OCI-M1 (cell line): ENCODE results near the gene FAT2.
"Not testable (repeated sequence)": the region's sequence is repeated elsewhere in the genome, so short reads cannot be mapped to it uniquely, and the experiment has no call there.

Experiments
- DNase-seq: peaks from one replicate; lab custom pipeline; 2025; lab: John Stamatoyannopoulos, UW

Gene FAT2

DNA sequence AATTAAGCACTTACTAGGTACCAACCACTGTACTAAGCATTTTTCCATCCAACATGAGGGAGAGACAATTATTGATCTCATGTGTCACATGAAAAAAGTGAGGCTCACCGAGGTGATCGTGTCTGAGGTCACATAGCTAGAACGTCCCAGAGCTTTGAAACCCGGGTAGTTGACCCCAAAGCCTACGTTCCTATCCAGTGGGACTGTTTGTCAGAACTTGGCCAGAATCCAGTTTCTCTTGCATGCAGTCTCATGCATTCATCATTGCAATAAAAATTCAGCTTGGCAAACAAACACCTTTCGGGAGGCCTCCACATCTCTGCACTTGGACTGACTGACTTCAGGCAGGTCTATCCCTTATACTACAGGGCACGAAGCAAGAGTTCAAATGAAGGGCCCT, 23.4 kb upstream of the FAT2 start:
- DNase-seq: no peak

DNA sequence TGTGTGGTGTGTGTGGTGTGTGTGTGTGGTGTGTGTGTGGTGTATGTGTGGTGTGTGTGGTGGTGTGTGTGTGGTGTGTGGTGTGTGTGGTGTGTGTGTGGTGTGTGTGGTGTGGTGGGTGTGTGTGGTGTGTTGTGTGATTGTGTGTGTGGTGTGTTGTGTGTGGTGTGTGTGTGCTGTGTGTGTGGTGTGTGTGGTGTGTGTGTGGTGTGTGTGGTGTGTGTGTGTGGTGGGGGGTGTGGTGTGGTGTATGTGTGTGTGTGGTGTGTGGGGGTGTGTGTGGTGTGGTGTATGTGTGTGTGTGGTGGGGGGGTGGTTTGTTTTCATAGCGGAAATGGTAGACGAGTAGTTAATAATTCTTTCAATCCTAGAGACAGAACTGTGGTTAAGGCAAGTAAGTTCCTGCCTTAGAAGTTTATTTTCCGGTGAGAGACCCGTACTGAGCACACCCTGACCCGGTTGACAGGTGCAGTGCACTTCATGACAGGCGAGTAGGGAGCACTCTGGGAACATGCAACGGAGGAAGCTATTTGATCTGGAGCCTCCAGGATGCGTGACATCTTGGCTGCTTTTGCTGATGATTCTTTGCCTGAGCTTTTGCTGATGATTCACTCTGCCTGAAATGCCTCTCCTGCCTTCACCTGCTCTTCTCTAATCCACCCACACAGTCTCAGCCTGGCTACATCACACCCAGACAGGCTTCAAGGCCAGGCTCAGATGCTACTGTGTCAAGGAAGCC, 21.7 kb upstream of the FAT2 start:
- no peak for DNase-seq

DNA sequence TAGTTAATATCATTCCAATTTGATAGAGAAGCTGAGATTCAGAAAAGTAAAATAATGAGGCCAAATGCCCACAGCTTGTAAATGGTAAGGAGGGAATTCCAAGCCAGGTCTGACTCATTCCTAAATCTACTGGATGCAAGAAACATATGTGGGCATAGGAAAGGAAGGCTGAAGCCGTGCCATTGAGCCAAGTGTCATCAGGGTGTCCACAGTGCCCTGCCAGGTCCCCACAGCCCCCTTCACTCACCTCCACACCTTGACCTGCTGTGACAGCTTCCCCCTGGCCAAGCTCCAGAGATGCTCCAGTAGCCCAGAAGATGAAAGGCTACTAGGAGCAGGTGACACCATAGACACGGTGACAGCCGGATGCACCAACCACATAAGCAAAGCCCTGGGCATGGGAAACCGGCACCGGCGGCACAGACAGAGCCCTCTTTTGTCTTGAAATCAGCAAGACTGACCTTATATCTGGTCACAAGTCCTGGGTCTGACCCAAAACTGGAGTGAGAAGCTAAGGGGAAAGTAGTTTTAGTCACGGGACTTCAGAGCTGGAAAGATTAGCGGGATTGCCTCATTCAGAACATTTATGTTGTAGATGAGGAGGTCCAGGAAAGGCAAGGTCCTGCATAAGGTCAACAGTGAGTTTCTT, 20.1 kb upstream of the FAT2 start:
- DNase-seq: no peak

DNA sequence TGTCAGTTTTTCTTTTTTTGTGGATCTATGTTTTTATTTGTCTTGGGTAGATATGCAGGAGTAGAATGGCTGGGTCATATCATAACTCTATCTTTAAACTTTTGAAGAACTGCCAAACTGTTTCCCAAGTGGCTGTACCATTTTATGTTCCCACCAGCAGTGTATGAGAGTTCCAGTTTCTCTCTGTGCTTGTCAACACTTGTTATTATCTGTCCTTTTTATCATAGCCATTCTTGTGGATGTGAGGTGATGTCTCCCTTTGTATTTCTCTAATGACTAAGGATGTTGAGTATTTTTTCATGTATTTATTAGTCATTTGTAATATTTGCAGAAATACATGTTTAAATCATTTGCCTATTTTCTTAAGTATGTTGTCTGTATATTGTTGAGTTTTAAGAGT, 17.4 kb upstream of the FAT2 start:
- no peak for DNase-seq

DNA sequence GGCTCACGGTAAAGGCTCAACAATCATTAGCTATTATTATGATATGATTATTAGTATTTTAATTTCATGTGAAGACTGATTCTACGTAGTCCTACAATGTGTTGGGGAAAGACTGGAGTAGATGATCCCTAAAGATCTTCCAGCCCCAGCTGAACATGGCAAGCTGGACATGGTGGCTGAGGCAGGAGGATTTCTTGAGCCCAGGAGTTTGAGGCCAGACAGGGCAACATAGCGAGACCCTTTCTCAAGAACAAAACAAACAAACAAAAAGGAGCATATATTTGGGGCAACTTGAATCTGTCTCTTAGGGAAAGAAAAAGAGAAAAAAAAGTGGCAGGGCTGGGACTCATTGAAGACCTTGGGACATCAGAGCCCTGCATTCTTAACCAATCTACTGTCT, 16.2 kb upstream of the FAT2 start:
- no peak for DNase-seq

DNA sequence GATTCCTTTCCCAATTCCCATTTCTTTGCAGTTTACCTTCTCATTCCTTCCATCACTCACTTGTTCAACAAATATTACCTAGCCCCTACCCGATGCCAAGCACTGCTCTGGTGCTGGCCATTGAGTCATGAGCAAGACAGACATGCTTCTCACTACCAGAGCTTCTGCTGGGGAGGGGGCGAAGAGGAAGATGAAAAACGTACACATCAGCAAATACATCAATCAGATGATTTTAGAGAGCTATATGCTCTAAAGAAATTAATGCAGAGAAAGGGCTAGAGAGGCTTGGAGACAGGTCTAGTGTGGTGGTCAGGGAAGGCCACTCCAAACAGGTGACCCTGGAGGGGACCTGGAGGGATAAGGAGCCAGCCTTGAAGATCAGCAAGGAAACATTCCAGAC, 14.4 kb upstream of the FAT2 start:
- no peak for DNase-seq

DNA sequence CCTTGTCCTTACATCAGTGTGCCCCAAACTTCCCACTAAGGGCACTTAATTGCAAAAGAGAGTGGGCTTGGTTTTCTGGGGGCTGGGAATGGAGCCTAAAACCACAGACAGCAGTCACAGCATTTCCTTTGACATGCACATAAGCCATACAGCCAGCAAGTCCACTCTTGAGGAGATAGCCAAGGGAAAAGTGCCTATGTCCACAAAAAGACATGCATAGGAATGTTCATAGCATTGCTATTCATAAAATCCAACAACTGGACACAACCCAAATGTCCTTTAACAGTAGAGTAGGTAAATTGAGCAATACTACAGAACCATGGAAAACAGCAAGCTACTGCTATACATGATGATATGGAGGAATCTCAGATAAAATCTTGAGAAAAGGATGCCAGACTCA, 11.7 kb upstream of the FAT2 start:
- no peak for DNase-seq

DNA sequence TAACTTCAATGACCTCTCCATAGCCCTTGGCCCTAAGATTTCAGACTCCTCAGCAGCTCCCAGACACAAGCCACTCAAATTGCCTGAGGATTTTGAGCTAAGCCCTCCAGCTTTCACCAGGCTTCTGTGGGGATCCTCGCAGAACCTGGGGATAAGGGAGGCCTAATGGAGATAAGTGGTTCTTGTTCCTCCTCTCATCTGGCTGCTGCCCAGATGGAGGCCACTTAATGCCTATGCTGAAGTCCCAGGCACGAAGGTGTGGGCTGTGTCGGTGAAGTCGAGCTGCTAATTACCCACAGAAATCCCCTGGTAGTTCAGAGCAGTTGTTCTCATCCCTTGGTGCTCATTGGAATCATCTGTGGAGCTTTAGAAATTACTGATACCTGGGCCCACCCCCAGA, 10.3 kb upstream of the FAT2 start:
- no peak for DNase-seq

DNA sequence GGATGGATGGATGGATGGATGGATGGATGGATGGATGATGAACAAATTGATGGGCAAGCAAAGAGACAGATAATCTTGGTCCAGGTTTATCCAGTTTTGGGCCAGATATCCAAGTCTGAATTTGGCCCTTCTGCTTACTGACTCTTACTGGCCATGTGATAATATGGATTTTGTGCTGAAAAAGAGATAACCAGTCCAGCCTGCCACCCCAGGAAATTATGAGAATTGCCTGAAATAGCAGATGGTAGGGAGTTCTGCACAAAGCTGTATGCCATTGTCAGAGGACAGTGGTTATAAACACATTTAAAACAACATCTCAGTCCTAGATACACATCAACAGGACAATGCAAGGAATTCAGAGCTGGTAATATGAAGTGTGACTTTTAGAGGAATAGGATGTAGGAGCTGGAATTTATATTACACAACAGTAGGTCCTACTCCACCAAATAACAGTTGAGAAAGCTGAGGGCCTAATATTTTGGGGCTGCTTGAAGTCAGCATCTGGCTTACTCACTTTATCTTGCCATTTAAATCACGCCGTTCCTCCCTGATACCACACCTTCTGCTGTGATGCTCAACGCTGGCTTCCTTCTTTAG, 9.0 kb upstream of the FAT2 start:
- DNase-seq: no peak

DNA sequence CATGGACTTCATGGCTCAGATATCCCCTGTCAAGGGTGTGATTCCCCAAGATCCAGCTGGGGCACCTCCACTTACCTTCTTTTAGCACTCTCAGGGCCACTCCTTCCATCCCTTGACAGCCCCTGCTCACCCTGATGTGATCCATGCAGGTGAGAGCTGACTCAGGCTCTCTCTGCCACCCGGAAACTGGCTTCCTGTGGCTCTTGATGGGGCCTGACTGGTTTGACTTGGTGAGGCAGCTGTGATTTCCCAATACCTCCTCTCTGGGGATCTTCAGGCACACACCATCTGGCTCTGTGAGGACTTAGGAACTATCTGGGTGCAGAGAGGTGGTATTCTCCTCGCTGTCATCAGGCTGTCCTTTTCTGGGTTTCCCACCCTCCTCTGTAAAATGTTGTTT, 7.9 kb upstream of the FAT2 start:
- DNase-seq: no peak

DNA sequence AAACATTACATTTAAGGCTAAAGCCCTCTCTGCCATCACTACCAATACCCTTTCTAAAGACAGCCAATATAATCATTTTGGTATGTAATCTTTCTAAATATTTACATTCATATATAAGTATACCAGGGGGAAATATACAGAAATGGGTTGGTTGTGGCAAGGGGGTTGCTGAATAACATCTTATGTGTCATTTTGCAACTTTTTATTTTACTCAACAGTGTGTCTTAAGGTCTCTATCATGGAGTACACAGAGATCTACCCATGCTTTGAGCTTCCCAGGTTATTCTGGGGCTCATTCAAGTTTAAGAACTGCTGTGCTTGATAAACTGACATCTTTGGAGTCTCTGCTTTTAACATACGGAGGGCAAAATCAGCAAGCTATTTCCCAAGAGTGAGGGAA, 7.4 kb upstream of the FAT2 start:
- no peak for DNase-seq

DNA sequence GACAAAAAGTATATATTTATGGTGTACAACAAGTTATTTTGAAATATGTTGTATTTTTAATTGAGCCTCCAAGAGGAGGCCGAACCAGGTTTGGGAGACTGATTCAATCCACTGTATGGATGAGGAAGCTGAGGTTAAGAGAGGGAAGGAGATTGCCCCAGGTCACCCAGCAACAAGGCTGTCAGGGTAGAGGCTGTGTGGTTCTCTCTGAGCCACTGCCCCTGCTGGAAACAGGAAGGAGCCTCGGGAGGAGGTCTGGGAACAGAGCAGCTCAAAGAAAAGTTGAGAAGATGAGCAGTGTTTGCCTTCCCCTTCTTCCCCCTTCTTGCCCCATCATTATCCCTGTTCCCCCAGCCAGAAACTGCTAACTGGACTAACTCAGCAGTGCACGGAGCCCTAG, 6.6 kb upstream of the FAT2 start:
- no peak for DNase-seq

DNA sequence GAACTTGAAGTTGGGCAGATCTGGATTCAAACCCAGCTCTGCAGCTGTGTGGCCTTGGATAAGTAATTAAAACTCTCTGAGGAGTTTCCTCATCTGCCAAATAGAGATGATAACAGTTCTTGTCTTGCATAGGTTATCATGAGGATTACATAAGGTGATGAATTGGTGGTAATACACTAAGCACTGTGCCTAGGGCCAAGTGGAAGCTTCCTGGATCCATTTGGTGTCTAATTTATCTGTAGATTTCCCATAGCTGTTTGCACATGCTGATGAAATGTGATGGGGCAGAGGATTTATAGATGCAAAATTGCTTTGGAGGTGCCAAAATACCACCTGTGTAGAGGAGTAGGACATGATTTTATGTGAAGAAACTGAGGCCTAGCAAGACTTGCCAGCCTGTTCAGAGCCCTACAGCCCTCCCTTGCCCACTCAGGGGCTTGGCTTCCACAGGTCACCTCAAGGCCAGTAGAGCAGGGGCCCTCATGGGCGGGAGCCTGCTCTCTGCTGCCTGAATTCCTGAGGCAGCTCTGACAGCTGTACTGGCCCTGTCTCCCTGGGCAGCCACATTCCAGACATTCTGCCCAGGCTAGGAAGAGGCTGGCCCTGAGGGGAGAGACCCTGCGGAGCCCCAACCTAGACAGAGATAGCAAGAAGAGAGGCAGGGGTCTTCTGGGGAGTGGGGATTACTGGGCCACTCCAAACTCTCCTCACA, 5.9 kb upstream of the FAT2 start:
- no peak for DNase-seq

DNA sequence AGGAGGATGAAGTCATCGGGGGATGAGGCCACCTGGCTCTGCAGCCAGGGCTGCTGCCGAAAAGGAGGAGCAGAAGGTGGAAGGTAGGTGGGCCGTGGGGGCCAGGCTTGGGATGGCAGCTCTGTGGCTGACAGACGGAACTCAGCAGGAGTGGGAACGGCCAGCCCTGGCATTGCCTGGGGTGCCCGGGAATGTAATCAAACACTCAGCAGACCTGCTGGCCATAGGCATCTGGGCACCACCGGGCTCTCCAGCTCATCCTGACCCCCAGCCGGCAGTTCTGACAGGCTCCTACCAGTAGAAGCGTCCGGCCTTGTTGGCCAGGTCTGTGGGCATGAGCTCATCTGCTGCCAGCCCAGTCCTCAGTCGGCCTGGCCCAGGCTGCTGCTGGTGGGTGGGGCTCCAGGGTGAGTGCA, 4.3 kb upstream of the FAT2 start:
- no peak for DNase-seq

DNA sequence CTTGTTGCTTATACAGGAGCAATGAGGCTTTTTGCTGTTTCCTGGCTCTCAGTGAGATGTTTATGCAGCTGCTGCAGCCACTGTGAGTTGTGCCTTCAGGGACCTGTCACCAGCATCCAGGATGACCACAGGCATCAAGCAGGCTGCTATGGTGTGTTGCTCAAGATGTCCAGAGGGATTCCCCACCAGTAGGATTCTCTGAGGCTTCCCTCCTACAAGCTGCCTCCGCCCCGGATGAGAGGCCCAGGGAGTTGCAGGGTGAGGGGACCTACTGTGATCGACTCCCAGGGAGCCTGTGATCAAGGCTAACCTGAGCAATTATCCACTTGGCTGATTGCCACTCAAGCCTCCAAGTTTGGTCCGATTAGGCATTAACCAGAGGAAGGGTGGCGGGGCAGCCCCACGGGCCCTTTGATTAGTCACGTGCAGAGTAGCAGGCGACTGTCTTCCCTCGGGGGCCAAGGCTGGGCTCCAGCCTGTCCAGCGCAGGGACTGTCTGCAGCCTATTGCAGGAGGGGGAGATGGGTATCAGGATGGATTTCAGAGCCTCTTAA, 1.8 kb upstream of the FAT2 start:
- no peak for DNase-seq

DNA sequence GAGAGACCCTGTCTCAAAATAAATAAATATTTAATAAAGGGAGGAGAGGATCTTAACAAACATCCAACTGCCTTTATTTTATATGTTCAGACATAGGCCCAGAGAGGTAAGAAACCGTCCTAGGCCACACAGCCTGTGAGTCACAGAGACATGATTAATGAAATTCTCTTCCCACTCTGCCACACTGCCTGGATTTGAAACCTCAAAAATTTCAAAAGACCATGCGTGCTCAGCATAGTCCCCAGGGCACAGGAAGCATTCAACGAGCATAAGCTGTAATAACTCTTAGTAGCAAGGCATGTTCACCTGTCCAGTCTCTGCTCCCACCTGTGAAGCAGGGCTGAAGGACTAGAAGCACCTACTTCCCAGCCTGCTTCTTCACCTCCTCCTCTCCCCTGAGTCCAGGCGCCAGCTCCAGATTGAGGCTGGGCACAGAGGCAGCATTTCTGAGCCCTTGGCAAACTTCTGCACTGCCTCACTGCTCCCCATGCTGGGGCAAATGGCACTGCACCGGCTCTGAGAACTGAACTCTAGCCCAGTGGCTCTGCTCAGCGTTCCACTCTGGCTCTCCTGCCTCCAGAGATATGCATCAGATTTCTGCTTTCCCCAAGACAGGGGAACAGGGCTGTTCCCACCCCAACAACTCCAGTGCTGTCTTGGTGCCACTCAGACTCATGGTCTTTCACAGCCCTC, 1.1 kb downstream of the FAT2 start:
- DNase-seq: no peak

DNA sequence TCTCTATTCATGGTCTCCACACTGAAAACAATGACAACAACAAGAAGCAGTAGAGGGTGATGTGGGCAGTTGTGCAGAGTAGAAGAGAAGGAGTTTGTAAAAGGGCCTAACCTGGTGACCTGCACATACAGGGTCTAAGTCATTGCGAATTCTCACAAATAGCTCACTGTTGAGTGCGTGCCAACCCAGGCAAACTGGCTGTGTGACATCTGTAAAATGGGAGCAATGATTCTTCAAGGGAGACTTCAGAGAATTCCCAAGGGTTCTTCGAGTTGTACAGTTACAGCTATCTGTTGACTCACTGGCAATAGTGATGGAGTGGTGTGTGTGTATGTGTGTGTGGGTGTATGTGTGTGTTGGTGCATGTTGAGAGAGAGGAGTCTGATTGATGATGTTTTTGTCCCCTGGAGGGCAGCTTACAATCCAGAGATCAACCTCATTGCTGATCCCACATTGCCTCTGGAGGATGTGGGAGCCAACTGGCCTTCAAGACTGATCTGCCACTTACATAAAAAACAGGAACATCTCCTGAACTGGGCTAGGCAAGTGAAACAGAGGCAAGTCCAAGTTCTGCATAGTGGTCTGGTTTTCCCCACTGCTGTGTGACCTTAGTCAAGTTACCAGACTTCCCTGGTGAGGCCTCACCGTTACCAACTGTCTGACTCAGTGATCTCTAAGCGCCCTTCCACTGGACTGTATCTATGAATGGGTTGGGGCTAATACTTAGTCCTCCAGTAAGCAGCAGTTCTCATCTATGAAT, 3.2 kb downstream of the FAT2 start:
- no peak for DNase-seq

DNA sequence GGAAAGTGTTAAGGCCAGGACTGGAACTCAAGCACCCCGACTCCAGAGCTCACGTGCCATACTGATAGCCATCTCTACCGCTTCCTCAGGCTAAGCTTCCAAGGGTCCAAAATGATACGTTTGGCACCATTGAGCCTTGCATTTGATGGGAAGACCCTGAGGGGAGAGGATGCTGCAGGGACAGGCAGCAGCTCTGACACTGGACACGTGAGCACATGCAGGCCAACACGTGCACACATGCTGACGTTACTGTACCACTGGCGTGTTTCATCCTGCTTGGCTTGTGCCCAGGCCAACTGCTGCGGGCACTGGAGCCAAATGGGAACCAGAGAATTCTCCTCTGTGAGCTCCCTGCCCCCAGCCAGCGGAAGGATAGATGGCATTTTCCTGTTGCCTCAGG, 5.2 kb downstream of the FAT2 start:
- no peak for DNase-seq

DNA sequence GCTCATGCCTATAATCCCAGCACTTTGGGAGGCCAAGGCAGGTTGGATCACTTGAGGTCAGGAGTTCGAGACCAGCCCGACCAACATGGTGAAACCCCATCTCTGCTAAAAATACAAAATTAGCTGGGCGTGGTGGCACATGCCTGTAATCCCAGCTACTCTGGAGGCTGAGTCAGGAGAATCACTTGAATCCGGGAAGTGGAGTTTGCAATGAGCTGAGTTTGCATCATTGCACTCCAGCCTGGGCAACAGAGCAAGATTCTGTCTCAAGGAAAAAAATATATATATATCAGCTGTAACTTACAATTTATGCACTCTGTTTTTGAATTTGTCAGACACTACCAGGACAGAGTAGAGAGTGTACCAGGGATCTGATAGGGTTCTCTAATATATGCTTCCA, 5.8 kb downstream of the FAT2 start:
- DNase-seq: not testable (repeated sequence)

DNA sequence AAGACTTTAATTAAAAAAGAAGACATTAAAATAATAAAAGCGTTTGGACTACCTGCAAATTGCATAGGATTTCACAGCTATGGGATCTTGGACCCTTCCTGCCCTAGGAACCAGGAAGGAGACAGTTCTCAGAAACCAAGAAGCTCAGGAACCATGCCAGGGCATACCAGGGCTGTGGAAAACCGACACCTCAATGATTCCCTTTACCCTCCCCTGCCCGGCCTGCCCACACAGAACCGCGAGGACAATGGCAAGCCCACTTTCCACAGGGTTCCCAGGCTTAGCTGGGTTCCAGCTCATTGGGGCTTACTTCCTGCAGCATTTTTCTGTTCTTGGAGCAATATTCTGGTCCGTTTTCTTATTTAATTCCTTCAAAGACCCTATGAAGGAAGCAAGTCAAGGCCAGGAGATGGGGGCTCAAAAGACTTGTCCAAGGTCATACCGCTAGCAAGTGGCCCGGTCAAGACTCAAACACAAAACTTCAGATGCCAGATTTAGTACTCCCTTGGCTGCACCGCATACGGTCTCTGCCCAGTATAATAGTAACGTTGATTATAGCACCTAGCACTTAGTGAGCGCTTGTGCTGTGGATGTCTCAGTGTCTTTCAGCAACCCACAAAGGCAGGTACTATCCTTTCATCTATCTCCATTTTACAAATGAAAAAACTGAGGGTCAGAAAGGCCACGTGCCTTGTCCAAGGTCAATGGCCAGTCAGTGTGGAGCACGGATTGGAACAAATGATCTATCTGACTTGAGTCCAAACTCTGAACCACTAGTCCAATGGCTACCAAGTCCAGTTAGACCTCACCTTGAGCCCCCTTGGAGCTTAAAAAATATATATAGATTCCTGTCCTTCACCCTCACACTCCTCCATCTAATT, 6.8 kb downstream of the FAT2 start:
- DNase-seq: no peak
